ENCODE results near the gene TNFRSF4.
A peak's percentile ranks its signal among the peaks of the same experiment; 100 is the strongest.

The TNFRSF4 gene

DNA sequence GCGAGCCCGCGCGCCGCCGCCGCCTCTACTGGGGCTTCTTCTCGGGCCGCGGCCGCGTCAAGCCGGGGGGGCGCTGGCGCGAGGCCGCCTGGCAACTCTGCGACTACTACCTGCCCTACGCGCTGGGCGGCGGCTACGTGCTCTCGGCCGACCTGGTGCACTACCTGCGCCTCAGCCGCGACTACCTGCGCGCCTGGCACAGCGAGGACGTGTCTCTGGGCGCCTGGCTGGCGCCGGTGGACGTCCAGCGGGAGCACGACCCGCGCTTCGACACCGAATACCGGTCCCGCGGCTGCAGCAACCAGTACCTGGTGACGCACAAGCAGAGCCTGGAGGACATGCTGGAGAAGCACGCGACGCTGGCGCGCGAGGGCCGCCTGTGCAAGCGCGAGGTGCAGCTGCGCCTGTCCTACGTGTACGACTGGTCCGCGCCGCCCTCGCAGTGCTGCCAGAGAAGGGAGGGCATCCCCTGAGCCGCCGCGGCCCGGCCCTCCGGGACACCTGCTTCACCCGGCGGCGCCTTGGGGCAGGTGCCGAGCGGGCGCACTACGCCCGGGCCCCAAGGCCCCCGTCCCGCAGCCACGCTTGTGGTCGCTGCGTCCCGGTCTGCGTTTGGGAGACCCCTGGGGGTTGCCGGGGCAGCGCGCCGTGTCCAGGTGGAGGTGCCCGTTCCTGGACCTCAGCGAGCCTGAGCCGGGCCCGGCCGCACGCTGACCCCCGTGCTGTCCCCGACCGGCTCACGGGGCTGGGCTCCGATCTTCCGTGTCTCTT is 19.0 kb upstream of the TNFRSF4 start:
- peaks cover 5 to 16% of the 10 kb centered on the region in 2 donors for H3K27me3 ChIP-seq (ENCODE audit: control insufficient read depth in 1 of 2, insufficient read depth in 2 of 2, low read length in 2 of 2)
- H3K9ac ChIP-seq (ENCODE audit: low read depth in 1 of 2, low read length in 2 of 2) = no peak overlapping the region
- peaks cover 26 to 40% of the 10 kb centered on the region in 2 donors for H3K4me1 ChIP-seq (ENCODE audit: control insufficient read depth in 1 of 2, insufficient read depth in 2 of 2, low read length in 2 of 2)
- peak overlapping the region in 1 of 2 donors; percentile 51 for H3K4me3 ChIP-seq (ENCODE audit: low read depth in 1 of 2, low read length in 2 of 2)
- H3K27ac ChIP-seq (ENCODE audit: low read depth, low read length) = no peak overlapping the region
- H3K36me3 ChIP-seq (ENCODE audit: control insufficient read depth in 1 of 2, insufficient read depth in 2 of 2, low read length in 2 of 2) = peaks cover 6 to 23% of the 10 kb centered on the region in 2 donors
- no peaks in the 10 kb centered on the region for H3K9me3 ChIP-seq (ENCODE audit: control insufficient read depth in 1 of 2, low read length in 2 of 2)

GRCh38 chr1:1232208-1232795 is 18.3 kb upstream of the TNFRSF4 start, which contains the start of gene B3GALT6:
Gene B3GALT6, plus strand, starts transcription at chr1:1232237. Its CDS starts 42 bp downstream, at chr1:1232279.
- H3K27ac ChIP-seq (ENCODE audit: low read depth, low read length) = peak within 1 kb of the TSS; percentile 50
- H3K36me3 ChIP-seq (ENCODE audit: control insufficient read depth in 1 of 2, insufficient read depth in 2 of 2, low read length in 2 of 2) = peaks cover 6 to 28% of the 10 kb centered on the region in 2 donors
- H3K9me3 ChIP-seq (ENCODE audit: control insufficient read depth in 1 of 2, low read length in 2 of 2) = no peaks in the 10 kb centered on the region
- peak within 1 kb of the TSS; percentile 79 to 88 for H3K9ac ChIP-seq (ENCODE audit: low read depth in 1 of 2, low read length in 2 of 2)
- peak within 1 kb of the TSS; percentile 73 to 99 for H3K4me3 ChIP-seq (ENCODE audit: low read depth in 1 of 2, low read length in 2 of 2)
- peaks cover 0 to 9% of the 10 kb centered on the region in 2 donors for H3K27me3 ChIP-seq (ENCODE audit: control insufficient read depth in 1 of 2, insufficient read depth in 2 of 2, low read length in 2 of 2)
- H3K4me1 ChIP-seq (ENCODE audit: control insufficient read depth in 1 of 2, insufficient read depth in 2 of 2, low read length in 2 of 2) = peaks cover 19 to 33% of the 10 kb centered on the region in 2 donors

DNA sequence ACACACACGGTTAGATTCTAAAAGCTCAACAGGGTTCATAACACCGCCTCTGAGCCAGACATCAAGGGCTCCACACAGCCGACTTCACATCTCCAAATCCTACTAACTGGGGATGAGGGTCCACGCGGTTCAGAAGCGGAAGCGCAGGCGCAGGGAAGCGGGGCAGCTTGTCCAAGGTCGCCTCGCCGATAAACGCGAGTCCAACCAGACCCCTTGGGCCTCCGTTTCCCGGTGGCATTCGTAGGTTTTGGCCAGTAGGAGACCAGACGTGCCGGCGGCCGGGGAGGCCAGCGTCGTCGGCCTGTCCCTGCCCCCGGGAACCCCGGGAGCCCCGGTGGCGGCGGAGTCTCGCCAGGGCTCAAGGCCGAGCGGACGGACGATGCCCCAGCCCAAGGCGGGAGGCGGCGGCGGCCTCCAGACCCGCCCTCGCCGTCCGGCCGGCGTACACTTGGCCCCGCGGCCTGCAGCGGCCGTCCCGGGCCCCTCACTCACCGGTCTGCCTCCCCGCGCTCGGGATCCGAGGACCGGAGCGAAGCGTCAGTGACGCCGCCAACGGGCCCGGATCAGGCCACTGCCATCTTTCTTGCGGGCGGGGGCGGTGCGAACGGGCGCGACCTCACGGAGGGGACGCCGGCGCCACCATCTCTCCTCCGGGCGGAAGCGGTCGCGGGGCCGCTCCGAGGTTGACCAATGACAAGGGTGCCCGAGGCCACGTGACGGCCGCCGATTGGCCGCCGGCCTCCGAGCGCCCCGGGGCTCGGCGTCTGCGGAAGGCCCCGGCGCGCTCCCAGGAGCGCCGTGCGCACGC is 17.7 kb upstream of the TNFRSF4 start, which contains the start of gene SDF4:
Gene SDF4, minus strand, starts transcription at position 602 of the 808 bp plus-strand sequence. CDS start 3,229 bp downstream, outside the sequence.
- peak within 1 kb of the TSS; percentile 73 to 99 for H3K4me3 ChIP-seq (ENCODE audit: low read depth in 1 of 2, low read length in 2 of 2)
- no peaks in the 10 kb centered on the region for H3K9me3 ChIP-seq (ENCODE audit: control insufficient read depth in 1 of 2, low read length in 2 of 2)
- peak within 1 kb of the TSS; percentile 50 for H3K27ac ChIP-seq (ENCODE audit: low read depth, low read length)
- H3K4me1 ChIP-seq (ENCODE audit: control insufficient read depth in 1 of 2, insufficient read depth in 2 of 2, low read length in 2 of 2) = peaks cover 18 to 27% of the 10 kb centered on the region in 2 donors
- peak within 1 kb of the TSS; percentile 79 to 88 for H3K9ac ChIP-seq (ENCODE audit: low read depth in 1 of 2, low read length in 2 of 2)
- H3K27me3 ChIP-seq (ENCODE audit: control insufficient read depth in 1 of 2, insufficient read depth in 2 of 2, low read length in 2 of 2) = peaks cover 0 to 3% of the 10 kb centered on the region in 2 donors
- peaks cover 9 to 33% of the 10 kb centered on the region in 2 donors for H3K36me3 ChIP-seq (ENCODE audit: control insufficient read depth in 1 of 2, insufficient read depth in 2 of 2, low read length in 2 of 2)

DNA sequence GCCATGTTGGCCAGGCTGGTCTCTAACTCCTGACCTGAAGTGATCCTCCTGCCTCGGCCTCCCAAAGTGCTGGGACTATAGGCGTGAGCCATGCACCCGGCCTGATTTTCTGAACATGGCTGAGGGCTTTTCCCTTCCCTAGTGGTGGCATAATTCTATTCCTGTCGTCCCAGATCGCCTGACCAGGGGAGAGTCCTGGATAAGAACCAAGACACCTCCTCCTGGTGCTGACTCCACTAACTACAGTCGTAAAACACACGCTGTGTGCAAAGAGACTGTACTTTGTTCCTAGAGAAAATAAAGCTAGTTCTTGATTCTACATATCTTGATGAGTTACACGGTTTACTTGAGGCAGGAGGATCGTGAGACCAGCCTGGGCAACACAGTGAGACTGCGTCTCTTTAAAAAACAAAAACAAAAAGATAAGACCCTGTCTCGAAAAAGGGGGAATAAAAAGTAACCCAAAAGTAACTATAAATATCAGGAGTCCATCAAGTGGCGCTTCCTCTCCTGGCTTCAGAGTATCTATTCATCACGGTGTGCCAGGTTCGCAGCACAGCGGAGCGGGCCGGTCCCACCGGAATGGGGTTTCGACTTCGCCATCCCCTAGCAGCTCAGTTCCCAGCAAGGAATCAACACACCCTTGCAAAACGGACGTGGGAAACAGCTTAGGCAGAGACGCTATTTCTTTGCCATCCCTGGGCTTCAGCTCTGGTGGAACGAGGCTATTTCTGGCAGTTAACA is 16.9 kb upstream of the TNFRSF4 start:
- no peaks in the 10 kb centered on the region for H3K9me3 ChIP-seq (ENCODE audit: control insufficient read depth in 1 of 2, low read length in 2 of 2)
- H3K27me3 ChIP-seq (ENCODE audit: control insufficient read depth in 1 of 2, insufficient read depth in 2 of 2, low read length in 2 of 2) = no peaks in the 10 kb centered on the region
- H3K27ac ChIP-seq (ENCODE audit: low read depth, low read length) = peak overlapping the region; percentile 50
- peaks cover 9 to 41% of the 10 kb centered on the region in 2 donors for H3K36me3 ChIP-seq (ENCODE audit: control insufficient read depth in 1 of 2, insufficient read depth in 2 of 2, low read length in 2 of 2)
- H3K4me3 ChIP-seq (ENCODE audit: low read depth in 1 of 2, low read length in 2 of 2) = peak overlapping the region; percentile 73 to 99
- H3K4me1 ChIP-seq (ENCODE audit: control insufficient read depth in 1 of 2, insufficient read depth in 2 of 2, low read length in 2 of 2) = peaks cover 18 to 27% of the 10 kb centered on the region in 2 donors
- peak overlapping the region; percentile 79 to 88 for H3K9ac ChIP-seq (ENCODE audit: low read depth in 1 of 2, low read length in 2 of 2)

- Histone ChIP-seq H3K27me3 (ENCODE audit: control insufficient read depth in 1 of 2, insufficient read depth in 2 of 2, low read length in 2 of 2) (no peaks in the 10 kb centered on the region), H3K4me3 (ENCODE audit: low read depth in 1 of 2, low read length in 2 of 2) (peak overlapping the region; percentile 73 to 99), H3K27ac (ENCODE audit: low read depth, low read length) (no peak overlapping the region), H3K9me3 (ENCODE audit: control insufficient read depth in 1 of 2, low read length in 2 of 2) (no peaks in the 10 kb centered on the region), H3K36me3 (ENCODE audit: control insufficient read depth in 1 of 2, insufficient read depth in 2 of 2, low read length in 2 of 2) (peaks cover 9 to 50% of the 10 kb centered on the region in 2 donors), H3K4me1 (ENCODE audit: control insufficient read depth in 1 of 2, insufficient read depth in 2 of 2, low read length in 2 of 2) (peaks cover 18 to 27% of the 10 kb centered on the region in 2 donors), H3K9ac (ENCODE audit: low read depth in 1 of 2, low read length in 2 of 2) (no peak overlapping the region)
Observed at GRCh38 chr1:1229770-1230169, 15.8 kb upstream of the TNFRSF4 start.

GRCh38 chr1:1228596-1229321 is 14.8 kb upstream of the TNFRSF4 start:
- H3K27me3 ChIP-seq (ENCODE audit: control insufficient read depth in 1 of 2, insufficient read depth in 2 of 2, low read length in 2 of 2) = no peaks in the 10 kb centered on the region
- no peak overlapping the region for H3K27ac ChIP-seq (ENCODE audit: low read depth, low read length)
- H3K36me3 ChIP-seq (ENCODE audit: control insufficient read depth in 1 of 2, insufficient read depth in 2 of 2, low read length in 2 of 2) = peaks cover 9 to 55% of the 10 kb centered on the region in 2 donors
- H3K4me3 ChIP-seq (ENCODE audit: low read depth in 1 of 2, low read length in 2 of 2) = no peak overlapping the region
- peaks cover 18 to 27% of the 10 kb centered on the region in 2 donors for H3K4me1 ChIP-seq (ENCODE audit: control insufficient read depth in 1 of 2, insufficient read depth in 2 of 2, low read length in 2 of 2)
- H3K9me3 ChIP-seq (ENCODE audit: control insufficient read depth in 1 of 2, low read length in 2 of 2) = no peaks in the 10 kb centered on the region
- H3K9ac ChIP-seq (ENCODE audit: low read depth in 1 of 2, low read length in 2 of 2) = no peak overlapping the region

DNA sequence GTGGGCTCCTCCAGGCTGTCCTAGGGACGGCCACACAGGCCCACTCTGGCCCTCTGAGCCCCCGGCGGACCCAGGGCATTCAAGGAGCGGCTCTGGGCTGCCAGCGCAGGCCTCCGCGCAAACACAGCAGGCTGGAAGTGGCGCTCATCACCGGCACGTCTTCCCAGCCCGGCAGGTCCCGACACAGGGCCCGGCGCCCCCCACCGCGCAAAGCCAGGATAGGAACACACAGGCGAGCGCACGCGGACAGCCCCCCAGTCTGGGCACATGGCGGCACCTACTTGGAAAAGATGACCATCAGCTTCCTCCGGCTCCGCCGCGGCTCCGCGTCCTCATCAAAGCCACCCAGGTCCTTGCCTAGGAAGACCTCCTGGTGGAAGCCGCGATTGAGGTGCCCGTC is 14.2 kb upstream of the TNFRSF4 start:
- Histone ChIP-seq H3K4me3 (ENCODE audit: low read depth in 1 of 2, low read length in 2 of 2) (no peak overlapping the region), H3K9ac (ENCODE audit: low read depth in 1 of 2, low read length in 2 of 2) (no peak overlapping the region), H3K27ac (ENCODE audit: low read depth, low read length) (no peak overlapping the region), H3K36me3 (ENCODE audit: control insufficient read depth in 1 of 2, insufficient read depth in 2 of 2, low read length in 2 of 2) (peaks cover 11 to 60% of the 10 kb centered on the region in 2 donors), H3K27me3 (ENCODE audit: control insufficient read depth in 1 of 2, insufficient read depth in 2 of 2, low read length in 2 of 2) (no peaks in the 10 kb centered on the region), H3K9me3 (ENCODE audit: control insufficient read depth in 1 of 2, low read length in 2 of 2) (no peaks in the 10 kb centered on the region), H3K4me1 (ENCODE audit: control insufficient read depth in 1 of 2, insufficient read depth in 2 of 2, low read length in 2 of 2) (peaks cover 18 to 27% of the 10 kb centered on the region in 2 donors)

GRCh38 chr1:1227386-1227785 is 13.4 kb upstream of the TNFRSF4 start:
- no peak overlapping the region for H3K27ac ChIP-seq (ENCODE audit: low read depth, low read length)
- H3K9me3 ChIP-seq (ENCODE audit: control insufficient read depth in 1 of 2, low read length in 2 of 2) = no peaks in the 10 kb centered on the region
- peaks cover 18 to 29% of the 10 kb centered on the region in 2 donors for H3K4me1 ChIP-seq (ENCODE audit: control insufficient read depth in 1 of 2, insufficient read depth in 2 of 2, low read length in 2 of 2)
- no peak overlapping the region for H3K4me3 ChIP-seq (ENCODE audit: low read depth in 1 of 2, low read length in 2 of 2)
- H3K27me3 ChIP-seq (ENCODE audit: control insufficient read depth in 1 of 2, insufficient read depth in 2 of 2, low read length in 2 of 2) = no peaks in the 10 kb centered on the region
- H3K9ac ChIP-seq (ENCODE audit: low read depth in 1 of 2, low read length in 2 of 2) = no peak overlapping the region
- H3K36me3 ChIP-seq (ENCODE audit: control insufficient read depth in 1 of 2, insufficient read depth in 2 of 2, low read length in 2 of 2) = peaks cover 19 to 68% of the 10 kb centered on the region in 2 donors
